H9 (cell line): ENCODE measurements around the gene F12. TPM values are rescaled to one million over a fixed set of nuclear protein-coding genes. Genes with fewer than 3 reads are reported as not detected.

ENCODE experiments used
- DNase-seq: peaks from one replicate; pipeline ENCODE4 v3.0.0-alpha.2; 2017
- H2AFZ ChIP-seq: one replicate; pipeline ENCODE4 v1.6.1; 2013; ENCODE audit warnings: mild to moderate bottlenecking, low read length, control low read depth, moderate library complexity
- H2AK5ac ChIP-seq: 2 replicates; pipeline ENCODE4 v1.6.1; 2013; ENCODE audit warnings: low read length, control low read depth, mixed read lengths; ENCODE audit not compliant: insufficient read length
- H2BK120ac ChIP-seq: one replicate; pipeline ENCODE4 v1.6.1; 2013; ENCODE audit warnings: low read depth, mild to moderate bottlenecking, low read length, control low read depth, inconsistent platforms; ENCODE audit not compliant: poor library complexity, severe bottlenecking
- H2BK12ac ChIP-seq: 2 replicates; pipeline ENCODE4 v1.6.1; 2013; ENCODE audit warnings: low read length, control low read depth, mixed read lengths, low read depth; ENCODE audit not compliant: insufficient read length
- H2BK15ac ChIP-seq: 2 replicates; pipeline ENCODE4 v1.6.1; 2013; ENCODE audit warnings: low read depth, low read length, control low read depth
- H2BK20ac ChIP-seq: one replicate; pipeline ENCODE4 v1.6.1; 2013; ENCODE audit warnings: low read depth, mild to moderate bottlenecking, low read length, control low read depth, inconsistent platforms; ENCODE audit not compliant: poor library complexity, severe bottlenecking
- H2BK5ac ChIP-seq: 2 replicates; pipeline ENCODE4 v1.6.1; 2013; ENCODE audit warnings: low read length, control low read depth, mixed read lengths; ENCODE audit not compliant: insufficient read length
- H3K14ac ChIP-seq: 2 replicates; pipeline ENCODE4 v1.6.1; 2013; ENCODE audit warnings: low read length, control low read depth; ENCODE audit not compliant: insufficient read depth
- H3K18ac ChIP-seq: 2 replicates; pipeline ENCODE4 v1.6.1; 2013; ENCODE audit warnings: low read depth, mild to moderate bottlenecking, mixed read lengths, low read length, control low read depth; ENCODE audit not compliant: insufficient read length
- H3K23ac ChIP-seq: 2 replicates; pipeline ENCODE4 v1.6.1; 2013; ENCODE audit warnings: low read length, control low read depth, mixed read lengths, low read depth; ENCODE audit not compliant: insufficient read length
- H3K23me2 ChIP-seq: 2 replicates; pipeline ENCODE4 v1.6.1; 2013; ENCODE audit warnings: low read depth, mild to moderate bottlenecking, mixed read lengths, low read length, control low read depth; ENCODE audit not compliant: insufficient read length, poor library complexity, severe bottlenecking
- H3K27ac ChIP-seq: 2 replicates; pipeline ENCODE4 v1.5.1; 2013; ENCODE audit warnings: low read length, control low read depth, mixed read lengths, low read depth; ENCODE audit not compliant: insufficient read length
- H3K27me3 ChIP-seq: 2 replicates; pipeline ENCODE4 v1.6.1; 2013; ENCODE audit warnings: low read length, control low read depth, inconsistent platforms; ENCODE audit not compliant: insufficient read depth
- H3K4ac ChIP-seq: 2 replicates; pipeline ENCODE4 v1.6.1; 2013; ENCODE audit warnings: low read depth, mild to moderate bottlenecking, control low read depth, inconsistent platforms, low read length, moderate library complexity
- H3K4me1 ChIP-seq: 2 replicates; pipeline ENCODE4 v1.6.1; 2013; ENCODE audit warnings: low read length, control low read depth, inconsistent platforms; ENCODE audit not compliant: insufficient read depth
- H3K4me2 ChIP-seq: 2 replicates; pipeline ENCODE4 v1.6.1; 2013; ENCODE audit warnings: low read length, control low read depth, mixed read lengths; ENCODE audit not compliant: insufficient read length, insufficient read depth
- H3K56ac ChIP-seq: 2 replicates; pipeline ENCODE4 v1.6.1; 2013; ENCODE audit warnings: low read depth, mild to moderate bottlenecking, mixed read lengths, low read length, control low read depth; ENCODE audit not compliant: insufficient read length
- H3K79me1 ChIP-seq: 2 replicates; pipeline ENCODE4 v1.6.1; 2013; ENCODE audit warnings: low read depth, mild to moderate bottlenecking, moderate library complexity, low read length, control low read depth, inconsistent platforms; ENCODE audit not compliant: insufficient read depth, poor library complexity, severe bottlenecking
- H3K79me2 ChIP-seq: 2 replicates; pipeline ENCODE4 v1.6.1; 2013; ENCODE audit warnings: low read length, control low read depth, inconsistent platforms; ENCODE audit not compliant: insufficient read depth
- H3K9ac ChIP-seq: 2 replicates; pipeline ENCODE4 v1.6.1; 2013; ENCODE audit warnings: low read length, control low read depth, mixed read lengths; ENCODE audit not compliant: insufficient read length; ENCODE audit errors: extremely low read depth
- H3K9me3 ChIP-seq: one replicate; pipeline ENCODE4 v1.6.1; 2013; ENCODE audit warnings: low read depth, low read length, inconsistent platforms; ENCODE audit not compliant: control insufficient read depth
- H3T11ph ChIP-seq: one replicate; pipeline ENCODE4 v1.6.1; 2013; ENCODE audit warnings: mild to moderate bottlenecking, low read length, control low read depth, inconsistent platforms
- H4K20me1 ChIP-seq: one replicate; pipeline ENCODE4 v1.6.1; 2013; ENCODE audit not compliant: control insufficient read depth, insufficient read length, insufficient read depth
- H4K5ac ChIP-seq: 2 replicates; pipeline ENCODE4 v1.6.1; 2013; ENCODE audit warnings: low read depth, mild to moderate bottlenecking, mixed read lengths, low read length, control low read depth; ENCODE audit not compliant: insufficient read length
- H4K8ac ChIP-seq: replicated peaks from 2 replicates; pipeline ENCODE4 v1.6.1; 2013; ENCODE audit warnings: low read length, control low read depth, mixed read lengths, low read depth; ENCODE audit not compliant: insufficient read length
- H4K91ac ChIP-seq: 2 replicates; pipeline ENCODE4 v1.6.1; 2013; ENCODE audit warnings: low read depth, mild to moderate bottlenecking, moderate library complexity, mixed read lengths, low read length, control low read depth; ENCODE audit not compliant: insufficient read length
- H3K27ac Mint-ChIP-seq, 3 experiments: 2 replicates in 2 of 3; 3 replicates in 1 of 3; pipeline ENCODE4 v1.8.0; 2020 to 2021; ENCODE audit warnings: mixed read lengths in 3 of 3, mild to moderate bottlenecking in 1 of 3, moderate library complexity in 1 of 3
- H3K27me3 Mint-ChIP-seq: 2 replicates; pipeline ENCODE4 v1.8.0; 2021; ENCODE audit warnings: low read depth, mild to moderate bottlenecking, moderate library complexity, mixed read lengths
- H3K36me3 Mint-ChIP-seq, 3 experiments: 2 replicates in 2 of 3; 3 replicates in 1 of 3; pipeline ENCODE4 v1.8.0; 2020 to 2021; ENCODE audit warnings: low read depth in 3 of 3, mixed read lengths in 3 of 3; ENCODE audit not compliant: insufficient read depth in 1 of 3
- H3K4me1 Mint-ChIP-seq, 2 experiments: 2 replicates each; pipeline ENCODE4 v1.8.0; 2020; ENCODE audit warnings: mixed read lengths in 2 of 2
- H3K4me3 Mint-ChIP-seq, 2 experiments: 2 replicates in 1 of 2; 3 replicates in 1 of 2; pipeline ENCODE4 v1.8.0; 2020 to 2021; ENCODE audit warnings: mild to moderate bottlenecking in 2 of 2, mixed read lengths in 2 of 2, moderate library complexity in 1 of 2
- H3K9me3 Mint-ChIP-seq, 2 experiments: 2 replicates in 1 of 2; 3 replicates in 1 of 2; pipeline ENCODE4 v1.8.0; 2020; ENCODE audit warnings: mild to moderate bottlenecking in 2 of 2, mixed read lengths in 2 of 2, moderate library complexity in 1 of 2
- WGBS: extraction: QIAGEN DNeasy Blood & Tissue Kit; methylation state at CpG from one replicate; pipeline ENCODE4 v1.1.7; 2013; ENCODE audit warnings: missing lambda C conversion rate, low lambda C conversion rate, mixed read lengths; ENCODE audit not compliant: insufficient read length; ENCODE audit errors: extremely low coverage; 5-methylcytosine and 5-hydroxymethylcytosine counted together
- total RNA-seq: library from RNA; stranded (reverse); gene quantifications from 2 replicates; pipeline ENCODE4 v1.2.1, GENCODE V29; 2021
- TF ChIP-seq, protein P1 (sequence below): fragments of 200-600 bp; sonication (generic); conservative IDR thresholded peaks from 3 replicates; pipeline ENCODE4 v1.8.0; 2021; ENCODE audit warnings: antibody characterized with exemption, mild to moderate bottlenecking

Gene F12
- total RNA-seq, 1 experiment from 2014 or later = 3.5 TPM

DNA sequence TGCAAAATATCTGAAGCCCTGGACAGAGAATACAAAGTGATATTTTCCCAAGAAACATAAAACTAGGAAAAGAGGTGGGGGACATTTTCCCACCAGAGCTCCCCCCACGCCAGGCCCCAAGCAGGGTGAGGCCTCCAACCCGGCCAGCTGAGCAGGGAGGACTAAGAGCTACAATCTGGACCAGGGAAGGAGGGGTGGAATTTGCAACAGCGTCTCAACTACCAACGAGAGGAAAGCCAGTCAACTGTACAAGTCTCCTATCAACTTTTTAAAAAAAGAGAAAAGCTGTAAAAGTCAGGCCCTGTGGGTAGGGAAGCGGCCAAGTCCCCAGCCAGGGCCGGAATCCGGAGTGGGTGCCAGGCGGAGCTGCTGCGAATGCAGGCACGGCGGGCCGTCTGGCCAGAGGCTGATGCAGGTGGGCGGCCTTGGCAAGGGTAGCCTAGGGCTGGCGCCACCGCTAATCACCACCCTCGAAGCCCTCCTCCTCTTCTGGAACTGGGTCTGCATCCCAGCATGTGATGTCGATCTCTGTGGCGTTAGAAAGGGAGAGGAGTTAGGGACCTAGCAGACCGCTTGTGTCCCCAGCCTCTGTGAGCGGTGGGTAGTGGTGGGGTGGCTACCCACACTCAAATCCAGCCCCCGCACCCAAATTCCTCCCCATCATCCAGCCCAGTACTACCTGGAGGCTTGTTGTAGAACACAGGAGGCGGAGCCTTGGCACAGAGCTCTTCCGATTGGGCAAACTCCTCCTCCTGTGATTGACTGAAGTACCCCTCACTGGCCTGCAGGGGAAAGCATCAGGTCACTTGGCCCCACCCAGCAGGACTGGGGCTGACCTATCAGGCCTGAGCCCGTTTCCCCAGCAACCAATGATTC, 47.9 kb upstream of the F12 start:
- peak overlapping the region; percentile 94 to 98 (median 95); a peak in 6 of 7 replicates for H3K27ac Mint-ChIP-seq
- peaks cover 12% of the 10 kb centered on the region for H3K27me3 Mint-ChIP-seq
- Histone ChIP-seq H2BK120ac (no peak overlapping the region), H3K23ac (no peak overlapping the region), H3K79me1 (no peaks in the 10 kb centered on the region), H2BK12ac (no peak overlapping the region), H4K5ac (no peak overlapping the region), H3K23me2 (peaks cover 14% of the 10 kb centered on the region), H2BK5ac (no peak overlapping the region), H3T11ph (no peak overlapping the region), H3K79me2 (no peaks in the 10 kb centered on the region), H3K4ac (no peak overlapping the region), H3K56ac (no peak overlapping the region), H3K27ac (no peak overlapping the region), H3K4me1 (no peaks in the 10 kb centered on the region), H2BK20ac (no peak overlapping the region), H3K9me3 (no peaks in the 10 kb centered on the region), H4K8ac (no peak overlapping the region), H2AFZ (no peak overlapping the region), H3K18ac (no peak overlapping the region), H4K20me1 (no peaks in the 10 kb centered on the region), H4K91ac (no peak overlapping the region), H2BK15ac (no peak overlapping the region), H3K14ac (no peak overlapping the region), H2AK5ac (no peak overlapping the region), H3K27me3 (peaks cover 4% of the 10 kb centered on the region; the same call in 1 of the 2 replicates), H3K4me2 (no peak overlapping the region), H3K9ac (no peak overlapping the region)
- WGBS = no CpG with 5 or more reads among the region's 24 CpGs
- peaks cover 21 to 28% of the 10 kb centered on the region in 2 experiments for H3K4me1 Mint-ChIP-seq
- H3K9me3 Mint-ChIP-seq = no peaks in the 10 kb centered on the region; a peak in 1 of 5 replicates
- H3K36me3 Mint-ChIP-seq = peaks cover 27 to 50% (median 43%) of the 10 kb centered on the region in 3 experiments
- peak; percentile 99 for DNase-seq
- H3K4me3 Mint-ChIP-seq = peak overlapping the region; percentile 34 to 67; a peak in 4 of 5 replicates
- TF ChIP-seq, protein P1, sequence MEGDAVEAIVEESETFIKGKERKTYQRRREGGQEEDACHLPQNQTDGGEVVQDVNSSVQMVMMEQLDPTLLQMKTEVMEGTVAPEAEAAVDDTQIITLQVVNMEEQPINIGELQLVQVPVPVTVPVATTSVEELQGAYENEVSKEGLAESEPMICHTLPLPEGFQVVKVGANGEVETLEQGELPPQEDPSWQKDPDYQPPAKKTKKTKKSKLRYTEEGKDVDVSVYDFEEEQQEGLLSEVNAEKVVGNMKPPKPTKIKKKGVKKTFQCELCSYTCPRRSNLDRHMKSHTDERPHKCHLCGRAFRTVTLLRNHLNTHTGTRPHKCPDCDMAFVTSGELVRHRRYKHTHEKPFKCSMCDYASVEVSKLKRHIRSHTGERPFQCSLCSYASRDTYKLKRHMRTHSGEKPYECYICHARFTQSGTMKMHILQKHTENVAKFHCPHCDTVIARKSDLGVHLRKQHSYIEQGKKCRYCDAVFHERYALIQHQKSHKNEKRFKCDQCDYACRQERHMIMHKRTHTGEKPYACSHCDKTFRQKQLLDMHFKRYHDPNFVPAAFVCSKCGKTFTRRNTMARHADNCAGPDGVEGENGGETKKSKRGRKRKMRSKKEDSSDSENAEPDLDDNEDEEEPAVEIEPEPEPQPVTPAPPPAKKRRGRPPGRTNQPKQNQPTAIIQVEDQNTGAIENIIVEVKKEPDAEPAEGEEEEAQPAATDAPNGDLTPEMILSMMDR = peak; percentile 62
